BLaER1 (cell line): ENCODE data around the gene LRMDA.

Source experiments
- H3K27ac ChIP-seq: shearing (Covaris generic); formaldehyde crosslinking; 2 replicates; pipeline ENCODE4 v1.8.1; 2022
- H3K27me3 ChIP-seq: shearing (Covaris generic); formaldehyde crosslinking; 2 replicates; pipeline ENCODE4 v1.8.1; 2022
- H3K36me3 ChIP-seq: shearing (Covaris generic); formaldehyde crosslinking; 2 replicates; pipeline ENCODE4 v1.8.1; 2022
- H3K4me1 ChIP-seq: shearing (Covaris generic); formaldehyde crosslinking; 2 replicates; pipeline ENCODE4 v1.8.1; 2022
- H3K4me2 ChIP-seq: shearing (Covaris generic); formaldehyde crosslinking; 2 replicates; pipeline ENCODE4 v1.8.1; 2022
- H3K4me3 ChIP-seq: shearing (Covaris generic); formaldehyde crosslinking; 2 replicates; pipeline ENCODE4 v1.8.1; 2022
- H3K9ac ChIP-seq: shearing (Covaris generic); formaldehyde crosslinking; 2 replicates; pipeline ENCODE4 v1.8.1; 2022
- H3K9me3 ChIP-seq: shearing (Covaris generic); formaldehyde crosslinking; 2 replicates; pipeline ENCODE4 v1.8.1; 2022
- H4K20me1 ChIP-seq: shearing (Covaris generic); formaldehyde crosslinking; 2 replicates; pipeline ENCODE4 v1.8.1; 2022
- Cebpa-rat ChIP-seq: shearing (Covaris generic); IDR thresholded peaks from 2 replicates; pipeline ENCODE4 v1.8.1; 2022

LRMDA gene

DNA sequence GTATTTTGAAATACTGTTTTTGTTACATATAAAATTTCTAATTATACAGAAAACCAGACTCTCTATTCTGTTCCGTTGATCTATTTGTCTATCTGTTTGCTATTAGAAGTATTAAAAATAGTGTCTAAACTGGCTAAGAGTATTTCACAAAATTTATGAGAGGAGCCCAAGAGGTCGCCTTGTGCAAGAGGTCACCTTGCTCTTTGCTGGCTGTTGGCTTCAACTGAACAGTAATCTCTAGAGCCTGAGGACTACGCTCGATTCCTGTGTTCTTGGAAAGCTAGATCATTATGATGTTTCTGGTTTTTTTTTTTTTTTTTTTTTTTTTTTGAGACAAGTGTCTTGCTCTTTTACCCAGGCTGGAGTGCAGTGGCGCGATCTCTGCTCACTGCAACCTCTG is 428.6 kb downstream of the LRMDA start:
- H3K4me2 ChIP-seq: no peak overlapping the region
- no peak overlapping the region for H3K4me3 ChIP-seq
- H3K9ac ChIP-seq: no peak overlapping the region
- no peaks in the 10 kb centered on the region for H3K27me3 ChIP-seq
- no peaks in the 10 kb centered on the region for H3K4me1 ChIP-seq
- H3K27ac ChIP-seq: no peak overlapping the region
- H3K9me3 ChIP-seq: no peaks in the 10 kb centered on the region
- H4K20me1 ChIP-seq: no peaks in the 10 kb centered on the region
- no peak for TF ChIP-seq Cebpa-rat
- no peaks in the 10 kb centered on the region for H3K36me3 ChIP-seq

DNA sequence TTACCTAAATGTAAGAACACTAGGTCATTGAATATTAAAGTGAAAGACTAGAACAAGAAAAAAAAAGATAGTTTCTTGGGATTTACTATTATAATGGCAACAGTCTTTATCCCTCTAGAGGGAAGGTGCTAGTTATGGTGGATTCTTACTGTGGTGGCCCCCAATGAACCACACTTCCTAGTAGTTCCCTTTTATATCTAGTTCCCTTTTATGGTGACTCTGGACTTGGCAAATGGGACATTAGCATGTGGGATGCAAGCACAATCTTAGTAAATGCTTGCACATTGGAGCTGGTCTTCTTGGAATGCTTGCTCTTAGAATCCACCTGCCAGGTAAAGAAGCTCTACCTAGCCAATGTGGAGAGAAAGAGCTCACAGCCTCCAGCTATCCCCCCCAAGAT is 430.2 kb downstream of the LRMDA start:
- Histone ChIP-seq H3K4me2 (no peak overlapping the region), H3K27me3 (no peaks in the 10 kb centered on the region), H4K20me1 (no peaks in the 10 kb centered on the region), H3K27ac (no peak overlapping the region), H3K9ac (no peak overlapping the region), H3K36me3 (no peaks in the 10 kb centered on the region), H3K4me1 (no peaks in the 10 kb centered on the region), H3K9me3 (no peaks in the 10 kb centered on the region), H3K4me3 (no peak overlapping the region)
- no peak for TF ChIP-seq Cebpa-rat

DNA sequence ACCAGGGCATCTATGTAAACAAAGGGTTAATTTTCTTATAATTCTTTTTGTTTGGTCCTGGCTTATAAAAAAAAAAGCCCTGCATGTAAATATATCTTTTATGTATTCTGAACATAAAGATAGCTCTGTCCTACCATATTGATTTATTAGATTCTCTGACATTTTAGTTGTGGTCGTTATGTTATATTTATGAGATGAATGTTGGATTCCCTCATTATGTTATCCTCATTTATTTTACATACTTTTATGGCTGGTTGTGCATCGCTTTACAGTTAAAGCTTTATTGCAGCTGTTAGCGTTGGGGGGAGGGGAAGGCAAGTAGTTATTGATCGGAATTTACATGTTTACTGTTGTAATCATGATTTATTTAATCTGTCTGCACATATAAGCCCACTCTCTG is 431.5 kb downstream of the LRMDA start:
- no peak overlapping the region for H3K4me2 ChIP-seq
- no peak overlapping the region for H3K9ac ChIP-seq
- H3K27me3 ChIP-seq: no peaks in the 10 kb centered on the region
- no peak overlapping the region for H3K27ac ChIP-seq
- no peaks in the 10 kb centered on the region for H3K36me3 ChIP-seq
- H3K9me3 ChIP-seq: no peaks in the 10 kb centered on the region
- no peak for TF ChIP-seq Cebpa-rat
- H3K4me1 ChIP-seq: no peaks in the 10 kb centered on the region
- H4K20me1 ChIP-seq: no peaks in the 10 kb centered on the region
- no peak overlapping the region for H3K4me3 ChIP-seq

DNA sequence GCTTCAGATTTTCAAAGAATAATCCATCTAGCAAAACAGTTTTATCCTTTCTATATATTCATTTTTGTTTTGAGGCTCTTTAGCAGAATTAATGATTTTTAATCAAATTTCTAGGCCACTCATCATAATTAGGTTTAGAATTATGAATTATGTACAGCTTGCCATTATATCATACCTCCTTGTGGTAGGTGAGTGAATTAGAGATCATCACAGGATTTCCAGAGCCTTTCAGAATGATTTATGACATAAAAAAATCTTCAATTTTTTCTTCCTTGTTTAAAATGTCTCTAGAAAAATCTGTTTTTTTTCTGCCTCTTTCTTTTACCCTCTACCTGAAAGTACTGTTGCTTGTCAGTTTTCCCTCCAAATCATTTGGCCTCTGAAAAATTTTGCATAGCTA is 433.3 kb downstream of the LRMDA start:
- Histone ChIP-seq H4K20me1 (no peaks in the 10 kb centered on the region), H3K4me2 (no peak overlapping the region), H3K4me1 (no peaks in the 10 kb centered on the region), H3K27ac (no peak overlapping the region), H3K36me3 (no peaks in the 10 kb centered on the region), H3K9ac (no peak overlapping the region), H3K4me3 (no peak overlapping the region), H3K9me3 (no peaks in the 10 kb centered on the region), H3K27me3 (no peaks in the 10 kb centered on the region)
- TF ChIP-seq Cebpa-rat: no peak

DNA sequence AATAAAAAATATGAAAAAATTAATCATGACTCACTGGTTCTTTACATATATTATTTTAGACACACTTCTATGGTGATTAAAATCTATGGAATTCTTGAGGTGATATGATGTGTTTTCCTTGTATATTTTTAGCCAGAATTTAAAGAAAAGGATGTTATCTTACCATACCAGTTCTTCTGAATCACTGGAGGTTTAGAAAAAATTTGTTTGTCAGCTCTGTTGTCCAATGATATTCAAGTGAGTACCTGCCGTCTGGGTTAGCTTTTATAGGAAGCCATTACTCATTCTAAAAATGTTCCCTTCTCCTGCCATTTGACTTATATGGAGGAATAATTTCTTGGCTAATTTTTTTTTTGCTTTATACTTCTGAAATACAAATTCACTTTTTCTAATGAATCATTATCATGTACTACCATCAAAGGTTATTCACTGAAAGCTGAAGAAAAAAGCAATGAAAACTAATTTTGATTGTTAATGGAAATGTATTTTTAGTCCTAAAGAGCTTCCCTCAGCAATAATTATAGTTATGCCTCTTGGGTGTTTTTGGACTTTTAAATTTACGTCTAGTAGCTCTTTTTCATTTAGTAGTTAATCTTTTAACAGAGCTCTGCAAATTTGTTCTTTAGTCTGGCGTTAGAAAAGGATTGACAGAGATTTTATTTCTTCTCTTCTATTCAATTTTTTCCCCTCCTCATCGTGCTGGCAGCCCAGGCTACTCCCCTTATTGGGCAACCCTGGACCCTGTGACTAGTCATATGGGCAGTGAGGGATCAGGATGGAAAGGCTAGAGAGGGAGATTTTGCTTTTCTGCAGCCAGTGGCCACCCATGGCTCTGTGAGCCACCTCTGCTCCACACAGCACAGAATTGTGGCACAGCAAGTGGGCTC is 434.2 kb downstream of the LRMDA start:
- H3K9ac ChIP-seq: no peak overlapping the region
- H3K4me2 ChIP-seq: no peak overlapping the region
- no peak overlapping the region for H3K4me3 ChIP-seq
- H3K4me1 ChIP-seq: no peaks in the 10 kb centered on the region
- no peak overlapping the region for H3K27ac ChIP-seq
- no peaks in the 10 kb centered on the region for H3K36me3 ChIP-seq
- no peaks in the 10 kb centered on the region for H4K20me1 ChIP-seq
- no peaks in the 10 kb centered on the region for H3K27me3 ChIP-seq
- no peak for TF ChIP-seq Cebpa-rat
- H3K9me3 ChIP-seq: no peaks in the 10 kb centered on the region

DNA sequence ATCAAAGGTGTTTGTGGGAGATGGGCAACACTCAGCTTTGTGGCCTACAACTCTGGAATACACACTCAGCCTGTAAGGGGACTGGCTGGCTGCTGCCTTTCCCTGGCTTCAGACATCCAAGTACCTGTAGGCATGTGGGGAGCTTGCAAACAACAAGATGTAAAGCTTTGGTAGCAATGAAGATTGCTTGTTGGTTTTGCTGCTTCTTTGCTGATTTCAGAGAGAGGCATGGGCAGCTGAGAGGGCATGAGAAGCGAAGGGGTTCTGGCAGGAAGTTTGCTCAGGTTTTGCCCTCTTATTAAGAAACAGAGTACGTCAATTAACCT is 434.8 kb downstream of the LRMDA start:
- TF ChIP-seq Cebpa-rat: no peak
- H3K9ac ChIP-seq: no peak overlapping the region
- no peaks in the 10 kb centered on the region for H3K27me3 ChIP-seq
- no peaks in the 10 kb centered on the region for H4K20me1 ChIP-seq
- H3K4me2 ChIP-seq: no peak overlapping the region
- no peaks in the 10 kb centered on the region for H3K4me1 ChIP-seq
- no peaks in the 10 kb centered on the region for H3K36me3 ChIP-seq
- no peak overlapping the region for H3K4me3 ChIP-seq
- no peak overlapping the region for H3K27ac ChIP-seq
- no peaks in the 10 kb centered on the region for H3K9me3 ChIP-seq

DNA sequence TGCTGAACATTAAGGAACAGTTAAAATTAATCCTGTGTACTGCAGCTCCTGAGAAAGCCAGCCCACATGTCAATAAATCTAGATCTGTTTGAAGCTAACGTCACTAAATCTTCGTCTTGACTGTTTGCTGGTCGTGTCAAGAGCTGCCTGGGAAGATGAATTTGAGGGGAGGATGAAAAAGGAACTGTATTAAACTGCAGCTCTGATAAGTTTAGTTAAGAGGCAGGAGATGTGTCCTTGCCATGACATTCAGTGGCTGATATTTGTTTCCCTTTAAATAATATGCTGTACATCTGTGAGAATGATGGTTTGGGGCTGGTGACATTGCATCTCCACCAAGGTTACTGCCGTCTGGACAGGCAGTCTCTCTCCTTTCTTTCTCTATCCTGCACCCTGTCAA is 435.3 kb downstream of the LRMDA start:
- no peak overlapping the region for H3K4me2 ChIP-seq
- H3K9me3 ChIP-seq: no peaks in the 10 kb centered on the region
- H3K27ac ChIP-seq: no peak overlapping the region
- no peak overlapping the region for H3K4me3 ChIP-seq
- no peaks in the 10 kb centered on the region for H4K20me1 ChIP-seq
- no peak for TF ChIP-seq Cebpa-rat
- H3K36me3 ChIP-seq: no peaks in the 10 kb centered on the region
- no peaks in the 10 kb centered on the region for H3K4me1 ChIP-seq
- H3K27me3 ChIP-seq: no peaks in the 10 kb centered on the region
- no peak overlapping the region for H3K9ac ChIP-seq

DNA sequence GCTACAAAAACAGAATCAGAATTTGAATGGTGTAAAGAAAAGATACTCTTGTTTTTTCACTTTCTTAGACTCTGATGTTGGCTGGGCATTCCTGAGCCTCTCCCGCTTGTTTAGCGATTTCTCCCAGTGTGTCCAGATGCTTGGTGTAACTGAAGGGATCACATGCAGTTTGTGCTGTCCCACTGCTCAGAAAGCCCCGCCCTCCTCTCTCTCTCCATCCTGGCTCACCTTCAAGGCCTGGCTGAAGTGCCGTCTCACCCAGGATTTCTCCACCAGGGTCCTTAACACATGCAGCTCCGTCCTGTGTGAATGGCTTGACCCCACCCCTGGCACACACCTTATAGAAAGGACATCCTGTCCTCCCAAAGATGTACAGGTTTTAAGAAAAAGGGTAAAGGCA is 437.1 kb downstream of the LRMDA start:
- no peaks in the 10 kb centered on the region for H3K9me3 ChIP-seq
- TF ChIP-seq Cebpa-rat: no peak
- no peaks in the 10 kb centered on the region for H3K36me3 ChIP-seq
- H3K27me3 ChIP-seq: no peaks in the 10 kb centered on the region
- H3K4me3 ChIP-seq: no peak overlapping the region
- no peaks in the 10 kb centered on the region for H3K4me1 ChIP-seq
- H4K20me1 ChIP-seq: no peaks in the 10 kb centered on the region
- H3K9ac ChIP-seq: no peak overlapping the region
- no peak overlapping the region for H3K27ac ChIP-seq
- no peak overlapping the region for H3K4me2 ChIP-seq

DNA sequence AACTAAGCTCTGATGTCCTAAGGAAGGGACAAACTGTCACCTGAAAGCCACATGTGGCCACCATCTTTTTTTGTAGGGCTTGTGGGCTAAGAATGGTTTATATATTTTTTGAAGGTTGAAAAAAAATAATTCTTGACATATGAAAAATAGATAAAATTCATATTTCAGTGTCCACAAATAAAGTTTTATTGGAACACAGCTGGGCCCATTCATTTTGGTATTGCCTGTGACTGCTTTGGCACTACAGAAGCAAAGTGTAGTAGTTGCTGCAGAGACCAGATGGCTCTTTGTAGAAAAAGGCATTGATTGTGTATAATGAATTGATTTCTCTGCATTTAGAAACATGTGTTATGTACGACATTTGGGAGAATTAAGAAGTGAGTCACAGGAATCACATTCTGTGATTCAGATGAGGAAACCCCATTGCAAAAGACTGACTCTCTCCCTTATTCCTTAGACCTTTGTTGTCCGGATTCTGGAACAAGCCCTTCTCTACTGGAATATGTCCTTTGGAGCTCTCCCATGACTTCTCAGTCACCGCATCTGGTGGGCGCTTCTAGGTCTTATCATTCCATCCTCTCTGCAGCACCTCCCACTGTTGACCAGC is 438.7 kb downstream of the LRMDA start:
- H3K9me3 ChIP-seq: no peaks in the 10 kb centered on the region
- no peak overlapping the region for H3K27ac ChIP-seq
- H3K4me2 ChIP-seq: no peak overlapping the region
- H4K20me1 ChIP-seq: no peaks in the 10 kb centered on the region
- no peak overlapping the region for H3K9ac ChIP-seq
- no peaks in the 10 kb centered on the region for H3K4me1 ChIP-seq
- no peak for TF ChIP-seq Cebpa-rat
- no peak overlapping the region for H3K4me3 ChIP-seq
- H3K27me3 ChIP-seq: no peaks in the 10 kb centered on the region
- no peaks in the 10 kb centered on the region for H3K36me3 ChIP-seq

DNA sequence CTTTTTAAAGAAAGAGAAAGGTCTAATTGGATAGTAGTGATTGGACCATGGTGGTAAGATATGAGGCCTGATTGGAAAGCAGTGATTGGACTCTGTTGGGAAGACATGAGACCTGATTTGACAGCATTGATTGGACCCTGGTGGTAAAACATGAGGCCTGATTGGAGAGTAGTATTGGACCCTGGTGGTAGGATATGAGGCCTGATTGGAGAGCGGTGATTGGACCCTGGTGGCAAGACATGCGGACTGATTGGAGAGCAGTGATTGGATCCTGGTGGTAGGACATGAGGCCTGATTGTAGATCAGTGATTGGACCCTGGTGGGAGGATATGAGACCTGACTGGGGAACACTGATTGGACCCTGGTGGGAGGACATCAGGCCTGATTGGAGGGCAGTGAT is 444.3 kb downstream of the LRMDA start:
- no peaks in the 10 kb centered on the region for H4K20me1 ChIP-seq
- no peak overlapping the region for H3K27ac ChIP-seq
- H3K9ac ChIP-seq: no peak overlapping the region
- no peak overlapping the region for H3K4me2 ChIP-seq
- H3K36me3 ChIP-seq: no peaks in the 10 kb centered on the region
- H3K4me1 ChIP-seq: no peaks in the 10 kb centered on the region
- TF ChIP-seq Cebpa-rat: no peak
- H3K27me3 ChIP-seq: no peaks in the 10 kb centered on the region
- no peak overlapping the region for H3K4me3 ChIP-seq
- no peaks in the 10 kb centered on the region for H3K9me3 ChIP-seq
